ENCODE measurements around the gene THUMPD1.

GRCh38 chr16:20789130-20789529 is 47.5 kb upstream of the THUMPD1 start:
- TF ChIP-seq EZH2phosphoT487 (conservative IDR thresholded peaks at IDR 0.05; ENCODE audit: low read length) = no peak
- TF ChIP-seq, protein P1, sequence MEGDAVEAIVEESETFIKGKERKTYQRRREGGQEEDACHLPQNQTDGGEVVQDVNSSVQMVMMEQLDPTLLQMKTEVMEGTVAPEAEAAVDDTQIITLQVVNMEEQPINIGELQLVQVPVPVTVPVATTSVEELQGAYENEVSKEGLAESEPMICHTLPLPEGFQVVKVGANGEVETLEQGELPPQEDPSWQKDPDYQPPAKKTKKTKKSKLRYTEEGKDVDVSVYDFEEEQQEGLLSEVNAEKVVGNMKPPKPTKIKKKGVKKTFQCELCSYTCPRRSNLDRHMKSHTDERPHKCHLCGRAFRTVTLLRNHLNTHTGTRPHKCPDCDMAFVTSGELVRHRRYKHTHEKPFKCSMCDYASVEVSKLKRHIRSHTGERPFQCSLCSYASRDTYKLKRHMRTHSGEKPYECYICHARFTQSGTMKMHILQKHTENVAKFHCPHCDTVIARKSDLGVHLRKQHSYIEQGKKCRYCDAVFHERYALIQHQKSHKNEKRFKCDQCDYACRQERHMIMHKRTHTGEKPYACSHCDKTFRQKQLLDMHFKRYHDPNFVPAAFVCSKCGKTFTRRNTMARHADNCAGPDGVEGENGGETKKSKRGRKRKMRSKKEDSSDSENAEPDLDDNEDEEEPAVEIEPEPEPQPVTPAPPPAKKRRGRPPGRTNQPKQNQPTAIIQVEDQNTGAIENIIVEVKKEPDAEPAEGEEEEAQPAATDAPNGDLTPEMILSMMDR (IDR thresholded peaks at IDR 0.05; ENCODE audit: insufficient read depth, low read length, poor library complexity, severe bottlenecking) = no peak

Measured in SU-DHL-6 (cell line).